Peyer's patch (tissue), 4 donors: ENCODE data around the gene ALDH8A1.

Source experiments
- CTCF ChIP-seq, 6 experiments: fragments of 450-650 bp in 4 of 6; fragments of 200-600 bp in 2 of 6; sonication (generic) in 1 of 6; IDR thresholded peaks; one replicate each; pipeline ENCODE4 v1.5.1; 2017 to 2019; ENCODE audit warnings: antibody characterized with exemption in 6 of 6, mild to moderate bottlenecking in 3 of 6, moderate library complexity in 1 of 6
- POLR2A ChIP-seq, 2 donors: fragments of 450-650 bp; IDR thresholded peaks; one replicate each; pipeline ENCODE4 v1.5.1; 2017; ENCODE audit warnings: antibody characterized with exemption in 2 of 2, mild to moderate bottlenecking in 2 of 2, moderate library complexity in 2 of 2

- TF ChIP-seq CTCF (IDR thresholded peaks at IDR 0.05) = no peak
- TF ChIP-seq POLR2A (IDR thresholded peaks at IDR 0.05) = no peak
Observed at GRCh38 chr6:134921721-134922261, 28.1 kb downstream of the ALDH8A1 start.
